Measurements from ENCODE around the gene TET3.

Gene TET3

GRCh38 chr2:73965053-73965452 is 19.7 kb upstream of the TET3 start:
- DNase-seq = no peak

GRCh38 chr2:73968357-73968937 is 16.3 kb upstream of the TET3 start:
- no peak for DNase-seq

GRCh38 chr2:73969356-73969755 is 15.4 kb upstream of the TET3 start:
- no peak for DNase-seq

GRCh38 chr2:73970141-73970803 is 14.4 kb upstream of the TET3 start:
- DNase-seq = no peak

- peak; percentile 47 for DNase-seq
Observed at GRCh38 chr2:73970850-73971471, 13.7 kb upstream of the TET3 start.

DNA sequence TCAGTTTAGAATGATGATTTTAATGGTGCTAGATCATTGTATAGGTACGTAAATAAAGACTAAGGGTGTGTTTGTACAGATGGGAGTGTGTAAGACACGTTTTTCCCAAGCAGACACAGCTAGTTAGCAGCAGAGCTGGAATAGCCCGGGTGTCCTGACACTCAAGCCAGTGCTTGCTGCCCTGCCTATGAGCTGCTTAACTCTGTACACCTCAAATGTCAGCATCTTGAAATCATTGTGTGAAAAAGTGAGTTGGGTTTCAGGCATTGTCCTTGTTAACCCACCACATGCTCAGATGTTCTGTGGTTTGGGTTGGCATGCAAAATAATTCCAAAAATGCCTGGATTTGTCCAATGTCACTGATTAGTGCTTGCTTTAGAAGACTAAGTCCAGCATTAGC is 13.0 kb upstream of the TET3 start:
- DNase-seq = no peak

- no peak for DNase-seq
Observed at GRCh38 chr2:73972846-73973245, 11.9 kb upstream of the TET3 start.

GRCh38 chr2:73975731-73976130 is 9.0 kb upstream of the TET3 start:
- DNase-seq = no peak

DNA sequence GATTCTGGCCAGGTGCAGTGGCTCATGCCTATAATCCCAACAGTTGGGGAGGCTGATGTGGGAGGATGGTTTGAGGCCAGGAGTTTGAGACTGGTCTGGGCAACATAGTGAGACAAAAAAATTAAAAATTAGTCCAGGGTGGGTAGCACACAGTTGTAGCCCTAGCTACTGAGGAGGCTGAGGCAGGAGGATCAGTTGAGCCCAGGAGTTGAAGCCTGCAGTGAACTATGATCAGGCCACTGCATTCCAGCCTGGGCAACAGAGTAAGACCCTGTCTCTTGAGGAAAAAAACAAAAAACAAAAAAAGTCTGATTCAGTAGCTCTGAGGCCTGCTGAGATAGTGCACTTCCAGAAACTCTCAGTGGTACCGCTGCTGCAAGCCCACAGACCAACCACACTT is 7.9 kb upstream of the TET3 start:
- DNase-seq = no peak

DNA sequence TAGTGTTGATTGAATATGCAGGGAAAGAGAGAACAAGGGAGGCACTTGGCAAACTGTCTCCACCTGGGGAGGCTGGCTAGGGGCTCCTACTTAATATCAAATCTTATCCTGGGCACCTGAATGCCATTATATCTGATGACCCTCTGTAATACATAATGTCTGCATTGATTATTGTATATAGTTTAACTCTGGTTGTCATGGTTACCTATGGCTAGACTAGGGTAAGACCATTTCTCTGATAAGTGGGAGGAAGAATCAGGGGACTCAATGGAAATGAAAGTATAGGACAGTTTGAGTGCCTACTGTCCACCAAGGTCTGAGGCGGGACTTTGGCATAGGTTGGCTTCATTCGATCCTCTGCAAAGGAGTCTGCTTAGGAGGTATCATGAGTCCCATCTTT is 7.2 kb upstream of the TET3 start:
- no peak for DNase-seq

GRCh38 chr2:73979021-73979420 is 5.7 kb upstream of the TET3 start:
- DNase-seq = no peak

GRCh38 chr2:73979686-73980085 is 5.0 kb upstream of the TET3 start:
- DNase-seq = no peak

- DNase-seq = no peak
Observed at GRCh38 chr2:73980566-73980965, 4.1 kb upstream of the TET3 start.

- peak; percentile 45 for DNase-seq
Observed at GRCh38 chr2:73981081-73982001, 3.4 kb upstream of the TET3 start.

DNA sequence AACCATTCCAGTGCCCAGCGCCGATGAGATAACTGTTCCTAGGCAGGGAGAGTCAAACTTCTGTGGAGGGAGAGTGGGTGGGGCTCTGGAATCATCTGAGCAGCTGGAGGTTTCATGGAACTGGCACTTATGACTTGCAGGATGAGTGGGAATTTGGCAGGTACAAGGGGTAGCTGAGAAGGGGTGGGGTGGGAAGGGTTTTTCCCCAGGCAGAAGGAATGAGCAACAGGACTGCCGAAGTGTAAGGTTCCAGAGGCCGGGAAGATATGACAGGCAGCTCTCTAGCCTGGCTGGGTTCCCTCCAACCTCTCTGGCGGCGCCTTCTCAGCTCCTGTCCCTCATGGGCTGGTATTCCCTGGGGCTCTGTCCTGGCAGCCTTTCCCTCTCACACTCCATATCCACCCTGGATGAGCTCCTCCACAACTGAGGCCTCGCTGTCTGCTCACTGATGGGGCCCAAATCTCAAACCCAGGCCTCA is 2.5 kb upstream of the TET3 start:
- peak; percentile 90 for DNase-seq

- no peak for DNase-seq
Observed at GRCh38 chr2:73983322-73984202, 1.1 kb upstream of the TET3 start.

DNA sequence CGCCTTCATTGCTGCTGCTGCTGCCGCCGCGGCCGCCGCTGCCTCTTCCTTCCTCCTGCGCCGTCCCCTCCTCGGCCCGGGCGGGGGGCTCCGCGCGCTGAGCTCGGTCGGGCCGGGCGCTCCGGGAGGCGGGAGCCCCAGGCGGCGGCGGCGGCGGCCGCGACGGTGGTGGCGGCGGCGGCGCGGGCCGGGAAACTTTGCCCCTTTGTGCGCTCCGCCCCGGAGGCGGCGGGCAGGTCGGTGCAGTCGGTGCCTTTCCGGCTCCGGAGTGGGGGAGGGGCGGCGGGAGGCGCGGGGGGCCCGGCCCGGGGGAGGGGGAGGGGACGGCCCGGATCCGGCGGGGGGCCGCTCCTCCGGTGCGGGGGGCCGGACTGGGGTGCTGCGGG is 205 bp downstream of the TET3 start:
- DNase-seq = no peak

GRCh38 chr2:73985308-73986084 is 786 bp downstream of the TET3 start:
- no peak for DNase-seq

DNA sequence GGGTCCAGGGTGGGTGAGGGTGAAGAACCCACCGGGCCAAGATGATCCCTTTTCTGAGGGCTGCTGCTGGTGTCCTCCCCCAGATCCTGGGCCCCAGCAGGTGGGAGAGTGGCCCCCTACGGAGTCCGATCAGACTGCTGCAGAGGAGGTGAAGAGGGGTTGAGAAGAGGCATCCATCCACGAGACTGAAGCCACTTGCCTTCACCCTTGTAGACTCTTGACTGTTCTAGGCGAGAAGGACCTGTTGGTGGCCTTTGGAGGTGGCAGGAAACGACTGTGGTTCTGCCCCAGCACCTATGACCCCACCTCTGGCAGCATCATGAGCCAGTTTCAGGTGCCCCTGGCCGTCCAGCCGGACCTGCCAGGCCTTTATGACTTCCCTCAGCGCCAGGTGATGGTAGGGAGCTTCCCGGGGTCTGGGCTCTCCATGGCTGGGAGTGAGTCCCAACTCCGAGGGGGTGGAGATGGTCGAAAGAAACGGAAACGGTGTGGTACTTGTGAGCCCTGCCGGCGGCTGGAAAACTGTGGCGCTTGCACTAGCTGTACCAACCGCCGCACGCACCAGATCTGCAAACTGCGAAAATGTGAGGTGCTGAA is 1.5 kb downstream of the TET3 start:
- DNase-seq = no peak

DNA sequence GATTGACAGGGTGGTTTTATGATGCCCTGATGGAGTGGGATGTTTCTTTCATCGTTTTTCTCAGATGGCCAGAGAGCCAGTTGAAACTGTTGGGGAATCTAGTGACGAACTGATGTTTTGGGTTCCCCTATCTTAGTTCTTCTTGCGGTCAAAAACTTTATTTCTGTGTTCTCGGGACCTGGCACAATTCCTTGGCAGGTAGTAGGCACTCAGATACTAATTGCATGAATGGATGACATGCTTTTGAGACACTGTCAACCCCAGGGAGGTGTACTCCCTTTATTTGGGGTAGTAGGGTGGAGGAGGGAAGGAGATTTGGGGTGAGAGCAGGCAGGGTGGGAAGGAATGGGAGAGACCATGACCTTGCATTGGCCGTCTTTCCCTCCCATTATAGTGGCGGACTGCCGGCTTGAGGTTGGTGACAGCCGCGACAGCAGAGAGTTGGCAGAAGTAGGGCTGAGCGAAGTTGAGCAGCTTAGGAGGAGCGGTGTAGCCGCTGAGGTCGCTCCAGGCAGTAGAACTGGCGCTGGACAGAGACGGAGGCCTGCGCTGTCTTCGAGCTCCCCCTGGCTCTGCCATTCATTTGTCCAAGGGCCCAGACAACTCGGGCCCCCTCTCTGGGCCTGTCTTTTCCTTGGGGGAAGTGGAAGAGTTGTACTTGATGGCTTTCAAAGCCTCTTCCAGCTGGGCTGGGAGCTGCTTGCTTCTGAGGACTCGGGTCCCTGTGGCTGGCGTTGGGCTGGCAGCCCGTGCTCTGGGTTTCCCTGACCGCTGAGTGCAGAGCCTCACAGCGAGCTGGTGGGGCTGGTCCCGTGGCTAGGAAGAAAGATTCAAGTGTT is 2.6 kb downstream of the TET3 start:
- DNase-seq = no peak

Measured in DMS 273 treated with DMSO at 0.1 percent for 48 hours (cell line).